Fibroblast of skin of scalp (primary cell): ENCODE results near the gene CSMD2.

Source experiments
- DNase-seq: peaks from one replicate; pipeline ENCODE4 v3.0.0-alpha.2; 2013

The CSMD2 gene

GRCh38 chr1:33633019-33633801 lies 531.8 kb downstream of the CSMD2 start:
- peak; percentile 86 for DNase-seq

- DNase-seq = no peak
Observed at GRCh38 chr1:33630686-33631085, 534.3 kb downstream of the CSMD2 start.

- no peak for DNase-seq
Observed at GRCh38 chr1:33626801-33627200, 538.2 kb downstream of the CSMD2 start.

GRCh38 chr1:33624991-33625870 lies 539.8 kb downstream of the CSMD2 start:
- peak; percentile 4 for DNase-seq

- DNase-seq = no peak
Observed at GRCh38 chr1:33624261-33624990, 540.6 kb downstream of the CSMD2 start.

- DNase-seq = no peak
Observed at GRCh38 chr1:33623811-33624210, 541.2 kb downstream of the CSMD2 start.

GRCh38 chr1:33622757-33623156 lies 542.3 kb downstream of the CSMD2 start:
- DNase-seq = no peak

- DNase-seq = no peak
Observed at GRCh38 chr1:33618636-33619035, 546.4 kb downstream of the CSMD2 start.

- DNase-seq = no peak
Observed at GRCh38 chr1:33617451-33617850, 547.6 kb downstream of the CSMD2 start.

GRCh38 chr1:33616780-33617179 lies 548.2 kb downstream of the CSMD2 start:
- no peak for DNase-seq

GRCh38 chr1:33615546-33615945 lies 549.5 kb downstream of the CSMD2 start:
- DNase-seq = no peak

- no peak for DNase-seq
Observed at GRCh38 chr1:33610864-33611455, 554.1 kb downstream of the CSMD2 start.

- DNase-seq = no peak
Observed at GRCh38 chr1:33610391-33610790, 554.6 kb downstream of the CSMD2 start.

GRCh38 chr1:33609739-33610138 lies 555.3 kb downstream of the CSMD2 start:
- DNase-seq = no peak

GRCh38 chr1:33608825-33609400 lies 556.1 kb downstream of the CSMD2 start:
- no peak for DNase-seq

GRCh38 chr1:33607444-33608005 lies 557.5 kb downstream of the CSMD2 start:
- no peak for DNase-seq

GRCh38 chr1:33606272-33606671 lies 558.8 kb downstream of the CSMD2 start:
- DNase-seq = no peak

GRCh38 chr1:33602271-33602670 lies 562.8 kb downstream of the CSMD2 start:
- no peak for DNase-seq

- no peak for DNase-seq
Observed at GRCh38 chr1:33601751-33602150, 563.3 kb downstream of the CSMD2 start.

GRCh38 chr1:33599516-33600115 lies 565.4 kb downstream of the CSMD2 start:
- no peak for DNase-seq

- no peak for DNase-seq
Observed at GRCh38 chr1:33588726-33589125, 576.3 kb downstream of the CSMD2 start.
